ENCODE results near the gene SPATA9.
"Not testable (repeated sequence)": the region's sequence is repeated elsewhere in the genome, so short reads cannot be mapped to it uniquely, and the experiment has no call there.

Gene SPATA9

DNA sequence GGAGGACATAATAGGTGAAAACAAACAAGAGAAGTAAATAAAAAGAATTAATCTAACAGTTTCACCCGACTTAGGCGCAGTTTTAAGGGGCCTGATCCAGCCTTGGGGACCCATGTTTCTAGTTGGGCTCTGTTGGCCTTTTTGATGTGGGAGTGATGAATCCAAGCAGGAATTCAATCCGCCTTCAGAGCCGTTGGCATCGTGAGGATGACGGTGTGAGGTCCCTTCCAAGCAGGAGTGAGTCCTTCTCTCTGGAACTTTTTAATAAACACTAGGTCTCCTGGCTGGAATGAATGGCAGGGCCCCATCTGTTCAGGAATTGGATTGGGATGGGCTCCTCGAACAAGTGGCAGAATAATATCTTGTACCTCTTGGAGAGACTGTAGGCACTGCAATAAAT lies 26.1 kb upstream of the SPATA9 start:
- H4K20me1 ChIP-seq: no peaks in the 10 kb centered on the region
- no peak overlapping the region for H3K4me2 ChIP-seq
- no peaks in the 10 kb centered on the region for H3K36me3 ChIP-seq
- no peak for TF ChIP-seq Cebpa-rat (IDR thresholded peaks at IDR 0.05)
- no peaks in the 10 kb centered on the region for H3K4me1 ChIP-seq
- no peak overlapping the region for H3K9ac ChIP-seq
- H3K27ac ChIP-seq: no peak overlapping the region
- H3K9me3 ChIP-seq: no peaks in the 10 kb centered on the region
- H3K4me3 ChIP-seq: no peak overlapping the region
- no peaks in the 10 kb centered on the region for H3K27me3 ChIP-seq

DNA sequence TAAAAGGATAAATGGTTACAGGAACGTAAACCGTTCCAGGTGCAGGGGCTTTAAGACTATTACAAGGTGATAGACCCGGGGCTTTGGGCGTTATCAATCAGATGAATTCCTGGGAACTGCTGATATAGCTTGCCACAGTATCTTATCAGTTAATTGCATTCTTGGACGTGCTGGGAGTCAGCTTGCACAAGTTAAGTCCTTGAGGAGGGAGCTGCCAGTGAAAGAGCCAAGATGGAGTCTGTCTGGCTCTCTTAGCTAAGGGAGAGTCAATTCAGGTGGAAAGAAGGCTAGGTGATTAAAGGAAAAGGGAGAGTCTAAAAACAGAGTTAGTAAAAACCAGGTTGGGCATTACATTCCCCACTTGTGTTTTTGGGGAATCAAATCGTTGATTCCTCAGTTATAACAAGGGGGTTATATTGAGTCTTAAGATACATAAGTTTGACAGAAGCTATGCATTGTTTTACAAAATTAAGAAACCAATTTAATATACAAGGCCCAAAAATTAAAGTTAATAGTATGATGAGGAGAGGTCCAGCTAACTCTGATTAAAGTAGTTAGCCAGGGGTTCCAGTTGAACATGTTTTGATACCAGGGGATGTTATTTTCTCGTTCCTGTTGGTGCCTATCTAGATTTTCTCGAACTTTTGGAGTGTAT lies 24.9 kb upstream of the SPATA9 start:
- not testable (repeated sequence) for H3K9ac ChIP-seq, H3K9me3 ChIP-seq, H3K4me1 ChIP-seq, H3K4me2 ChIP-seq, H4K20me1 ChIP-seq, H3K27me3 ChIP-seq, H3K4me3 ChIP-seq, H3K27ac ChIP-seq, H3K36me3 ChIP-seq

DNA sequence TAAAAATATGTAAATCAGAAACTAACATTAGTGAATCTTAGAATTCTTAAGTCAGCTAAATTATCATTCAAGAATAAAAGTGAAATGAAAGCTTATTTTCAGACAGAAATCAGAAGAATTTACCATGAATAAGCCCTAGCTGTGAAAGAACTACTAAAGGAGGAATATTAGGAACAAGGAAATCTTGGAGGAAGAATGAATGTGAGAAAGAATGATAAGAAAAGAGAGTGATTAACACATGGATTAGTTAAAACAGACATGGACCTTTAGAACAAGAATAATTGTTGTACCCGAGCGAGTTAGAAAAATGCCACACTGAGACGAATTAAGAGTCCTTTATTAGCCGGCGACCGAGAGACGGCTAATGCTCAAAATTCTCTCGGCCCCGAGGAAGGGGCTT lies 24.3 kb upstream of the SPATA9 start:
- H3K4me2 ChIP-seq: no peak overlapping the region
- H3K27ac ChIP-seq: no peak overlapping the region
- H3K4me1 ChIP-seq: no peaks in the 10 kb centered on the region
- H3K4me3 ChIP-seq: no peak overlapping the region
- no peaks in the 10 kb centered on the region for H4K20me1 ChIP-seq
- H3K27me3 ChIP-seq: no peaks in the 10 kb centered on the region
- no peak for TF ChIP-seq Cebpa-rat (IDR thresholded peaks at IDR 0.05)
- H3K9me3 ChIP-seq: no peaks in the 10 kb centered on the region
- H3K36me3 ChIP-seq: no peaks in the 10 kb centered on the region
- no peak overlapping the region for H3K9ac ChIP-seq

DNA sequence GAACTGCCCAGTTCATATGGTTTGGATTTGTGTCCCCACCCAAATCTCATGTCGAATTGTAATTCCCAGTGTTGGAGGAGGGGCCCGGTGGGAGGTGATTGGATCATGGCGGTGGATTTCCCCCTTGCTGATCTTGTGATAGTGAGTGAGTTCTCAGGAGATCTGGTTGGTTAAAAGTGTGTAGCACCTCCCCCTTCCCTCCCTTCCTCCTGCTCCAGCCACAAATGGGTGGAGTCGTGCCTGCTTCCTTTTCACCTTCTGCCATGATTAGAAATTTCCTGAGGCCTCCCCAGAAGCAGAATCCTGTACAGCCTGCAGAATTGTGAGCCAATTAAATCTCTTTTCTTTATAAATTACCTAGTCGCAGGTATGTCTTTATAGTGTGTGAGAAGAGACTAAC lies 23.4 kb upstream of the SPATA9 start:
- H3K4me3 ChIP-seq, H3K9ac ChIP-seq, H3K4me2 ChIP-seq, H3K4me1 ChIP-seq, H3K27me3 ChIP-seq, H3K27ac ChIP-seq, H3K9me3 ChIP-seq, H3K36me3 ChIP-seq, H4K20me1 ChIP-seq: not testable (repeated sequence)

DNA sequence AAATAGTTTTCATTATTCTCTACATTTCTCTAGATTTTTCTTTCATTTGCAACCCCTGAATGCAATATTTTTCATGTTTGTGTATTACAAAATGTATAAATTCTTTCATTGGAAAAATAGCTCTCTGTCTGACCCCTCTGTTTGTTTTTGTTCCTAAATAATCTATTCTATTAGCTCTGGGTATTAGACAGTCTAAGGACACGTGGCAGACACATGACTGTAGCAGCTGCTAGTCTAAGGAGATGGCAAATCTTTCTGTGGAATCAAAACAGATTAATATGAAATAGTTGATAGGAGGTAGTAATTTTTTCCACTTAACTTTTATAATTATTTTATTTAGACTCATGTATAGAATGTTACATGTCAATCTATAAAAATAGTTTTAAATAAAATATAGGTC lies 21.4 kb upstream of the SPATA9 start:
- Histone ChIP-seq H3K4me1 (no peaks in the 10 kb centered on the region), H3K4me3 (no peak overlapping the region), H3K27me3 (no peaks in the 10 kb centered on the region), H4K20me1 (no peaks in the 10 kb centered on the region), H3K36me3 (no peaks in the 10 kb centered on the region), H3K9ac (no peak overlapping the region), H3K9me3 (no peaks in the 10 kb centered on the region), H3K4me2 (no peak overlapping the region), H3K27ac (no peak overlapping the region)
- no peak for TF ChIP-seq Cebpa-rat (IDR thresholded peaks at IDR 0.05)

DNA sequence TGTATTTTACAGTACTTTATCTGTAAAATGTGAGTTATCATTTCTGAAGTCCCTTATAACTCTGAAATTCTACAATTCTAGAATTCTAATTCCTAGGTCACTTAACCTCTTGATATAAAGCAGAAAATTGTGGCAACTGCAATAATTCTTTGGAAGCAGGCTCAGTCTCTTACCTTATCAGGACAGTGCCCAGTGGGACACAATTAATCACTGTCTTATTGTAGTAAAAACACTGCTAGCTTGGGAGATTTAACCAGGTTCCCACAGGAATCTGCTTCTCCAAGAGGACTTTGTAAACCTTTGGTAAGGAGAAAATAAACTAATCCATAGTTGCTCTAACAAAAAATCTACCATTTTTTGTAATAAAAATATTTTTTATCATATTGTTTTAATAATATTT lies 18.3 kb upstream of the SPATA9 start:
- Histone ChIP-seq H3K9me3 (no peaks in the 10 kb centered on the region), H3K4me3 (no peak overlapping the region), H3K27ac (no peak overlapping the region), H3K36me3 (no peaks in the 10 kb centered on the region), H4K20me1 (no peaks in the 10 kb centered on the region), H3K4me1 (no peaks in the 10 kb centered on the region), H3K27me3 (no peaks in the 10 kb centered on the region), H3K4me2 (no peak overlapping the region), H3K9ac (no peak overlapping the region)
- no peak for TF ChIP-seq Cebpa-rat (IDR thresholded peaks at IDR 0.05)

DNA sequence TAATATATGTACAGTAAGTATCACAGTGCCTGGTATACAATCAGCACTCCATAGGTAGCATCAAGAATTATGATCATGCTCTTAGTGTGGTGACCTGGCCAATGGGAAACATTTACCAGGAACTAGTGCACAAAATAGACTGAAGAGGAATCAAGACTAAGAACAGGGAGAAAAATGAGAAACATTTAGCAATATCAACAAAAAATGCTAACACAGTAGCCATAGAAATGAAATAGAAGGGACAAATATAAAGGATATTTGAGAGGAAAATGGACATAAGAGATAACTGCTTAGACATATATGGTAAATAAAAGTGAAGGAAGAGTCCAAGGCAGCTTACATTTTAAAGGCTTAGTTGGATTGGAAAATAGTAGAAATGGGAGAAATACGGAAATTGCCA lies 16.5 kb upstream of the SPATA9 start:
- H3K27me3 ChIP-seq: no peaks in the 10 kb centered on the region
- H3K4me2 ChIP-seq: no peak overlapping the region
- no peak overlapping the region for H3K4me3 ChIP-seq
- H3K27ac ChIP-seq: no peak overlapping the region
- no peak overlapping the region for H3K9ac ChIP-seq
- TF ChIP-seq Cebpa-rat (IDR thresholded peaks at IDR 0.05): no peak
- H3K9me3 ChIP-seq: no peaks in the 10 kb centered on the region
- no peaks in the 10 kb centered on the region for H3K4me1 ChIP-seq
- H3K36me3 ChIP-seq: no peaks in the 10 kb centered on the region
- no peaks in the 10 kb centered on the region for H4K20me1 ChIP-seq

DNA sequence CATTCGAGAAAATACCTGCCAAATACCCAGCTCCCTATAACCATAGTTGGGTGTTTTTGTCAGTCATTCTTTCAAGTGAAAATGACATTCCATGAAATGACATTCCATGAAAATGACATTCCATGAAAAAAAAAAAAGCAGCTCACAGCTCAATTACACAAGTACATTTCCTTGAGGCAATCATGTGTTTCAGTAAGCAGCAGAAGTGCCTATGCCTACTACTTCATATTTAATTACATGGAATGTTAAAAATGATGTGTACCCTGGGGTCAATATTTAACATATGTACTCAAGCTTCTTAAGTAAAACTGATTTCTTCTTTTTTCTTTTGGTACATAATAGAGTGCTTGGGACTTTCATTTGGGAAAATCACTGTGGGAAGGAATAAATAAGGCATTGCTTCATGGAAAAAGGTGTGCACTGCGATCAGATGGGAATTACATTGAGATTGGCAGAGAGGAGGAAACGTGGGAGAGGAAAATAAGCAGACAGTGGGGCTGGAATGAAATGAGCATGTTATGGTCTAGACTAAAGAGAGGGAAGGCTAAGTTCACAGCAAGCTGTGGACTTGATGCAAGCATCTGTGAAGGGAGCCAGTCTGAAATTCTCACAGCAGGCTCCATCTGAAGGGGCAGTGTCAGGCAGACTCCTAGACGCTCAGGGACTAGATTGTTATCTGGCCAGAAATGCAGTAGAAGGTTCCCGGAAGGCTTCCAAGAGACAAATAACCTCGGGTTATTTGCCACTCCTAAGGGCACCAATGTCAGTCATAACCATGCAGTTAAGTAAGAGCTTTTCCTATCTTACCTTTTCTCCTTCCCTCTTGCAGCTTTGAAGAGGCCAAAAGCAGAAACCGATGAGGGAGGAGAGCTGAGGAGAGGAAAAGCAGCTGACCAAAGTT lies 15.2 kb upstream of the SPATA9 start:
- Histone ChIP-seq H3K4me3 (no peak overlapping the region), H3K4me2 (no peak overlapping the region), H4K20me1 (no peaks in the 10 kb centered on the region), H3K36me3 (no peaks in the 10 kb centered on the region), H3K27ac (no peak overlapping the region), H3K9ac (no peak overlapping the region), H3K4me1 (no peaks in the 10 kb centered on the region), H3K9me3 (no peaks in the 10 kb centered on the region), H3K27me3 (no peaks in the 10 kb centered on the region)
- no peak for TF ChIP-seq Cebpa-rat (IDR thresholded peaks at IDR 0.05)

DNA sequence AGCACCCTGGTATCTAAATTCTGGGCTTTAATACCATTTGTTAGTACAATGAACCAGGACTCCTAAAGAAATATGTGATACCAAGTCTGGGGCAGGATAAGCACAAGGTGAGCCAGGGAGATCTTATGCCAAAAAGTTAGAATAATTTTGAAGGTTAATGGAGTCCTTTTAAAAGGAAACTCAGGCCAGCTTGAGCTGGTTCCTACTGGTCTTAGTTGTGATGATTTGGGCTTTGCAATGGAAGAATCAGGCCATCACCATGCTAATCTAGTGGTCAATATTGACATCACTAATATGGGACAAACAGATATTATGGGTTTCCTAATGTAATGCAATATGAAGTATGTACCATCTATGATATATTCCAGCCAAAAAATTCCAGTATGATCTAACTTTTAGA lies 7.5 kb upstream of the SPATA9 start:
- Histone ChIP-seq H3K4me3 (no peak overlapping the region), H3K27ac (no peak overlapping the region)

DNA sequence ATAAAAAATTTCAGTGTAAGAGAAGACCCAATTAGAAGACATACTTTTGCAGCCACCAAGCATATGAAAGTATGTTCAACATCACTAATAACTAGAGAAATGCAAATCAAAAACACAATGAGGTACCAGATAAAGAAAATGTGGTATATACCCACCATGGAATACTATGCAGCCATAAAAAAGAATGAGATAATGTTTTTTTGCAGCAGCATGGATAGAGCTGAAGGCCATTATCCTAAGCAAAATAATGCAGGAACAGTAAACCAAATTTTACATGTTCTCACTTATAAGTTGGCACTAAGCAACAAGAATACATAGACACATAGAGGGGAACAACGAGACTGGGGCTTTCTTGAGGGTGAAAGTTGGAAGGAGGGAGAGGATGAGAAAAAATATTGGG lies 6.9 kb upstream of the SPATA9 start:
- Histone ChIP-seq H3K36me3 (no peaks in the 10 kb centered on the region), H3K9ac (no peak overlapping the region), H3K9me3 (no peaks in the 10 kb centered on the region), H3K27me3 (no peaks in the 10 kb centered on the region), H3K27ac (no peak overlapping the region), H3K4me3 (no peak overlapping the region), H3K4me1 (no peaks in the 10 kb centered on the region), H4K20me1 (no peaks in the 10 kb centered on the region), H3K4me2 (no peak overlapping the region)
- TF ChIP-seq Cebpa-rat (IDR thresholded peaks at IDR 0.05): no peak

More for the DNA sequence above, 7.5 kb upstream of the SPATA9 start:
- Histone ChIP-seq H3K36me3 (no peaks in the 10 kb centered on the region), H3K9ac (no peak overlapping the region), H3K4me1 (no peaks in the 10 kb centered on the region), H3K4me2 (no peak overlapping the region), H3K9me3 (no peaks in the 10 kb centered on the region), H3K27me3 (no peaks in the 10 kb centered on the region), H4K20me1 (no peaks in the 10 kb centered on the region)
- TF ChIP-seq Cebpa-rat (IDR thresholded peaks at IDR 0.05): no peak
